MM.1S (cell line): ENCODE measurements around the gene TCF7.

Source experiments
- CTCF ChIP-seq: fragments of 300-600 bp; sonication (generic); IDR thresholded peaks from 2 replicates; pipeline ENCODE4 v1.5.1; 2016; ENCODE audit warnings: antibody characterized with exemption, low read length, mixed read lengths
- EZH2phosphoT487 ChIP-seq: fragments of 300-600 bp; sonication (generic); IDR thresholded peaks from 2 replicates; pipeline ENCODE4 v1.6.1; 2018; ENCODE audit warnings: antibody characterized with exemption, low read length

DNA sequence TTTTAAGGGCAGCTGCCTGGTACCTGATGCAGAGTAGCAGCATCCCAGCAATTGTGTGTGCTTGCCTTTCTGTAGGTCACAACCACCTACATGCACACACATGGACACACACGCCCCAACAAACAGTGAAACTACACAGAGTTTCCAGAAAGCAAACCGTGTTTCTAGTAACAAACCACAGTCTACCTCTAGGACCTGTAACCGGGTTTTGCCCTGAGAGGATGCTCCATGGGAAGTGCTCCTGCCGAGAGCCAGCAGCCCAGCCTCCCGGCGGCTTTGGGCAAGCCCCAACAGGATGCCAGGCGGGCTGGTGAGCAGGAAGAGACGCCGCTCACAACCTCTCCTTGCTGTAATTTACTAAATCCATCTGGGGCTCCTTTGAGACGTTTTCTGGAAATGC is 4.1 kb upstream of the TCF7 start:
- TF ChIP-seq CTCF (no peak), EZH2phosphoT487 (no peak)
